GM18508 (cell line): Measurements from ENCODE around the gene FOXE1.

ENCODE experiments used
- ATAC-seq: cut with Tn5 transposase; IDR thresholded peaks from one replicate; pipeline ENCODE4 v1.9.1; 2021; ENCODE audit warnings: moderate number of reproducible peaks; ENCODE audit not compliant: insufficient read depth, unreplicated experiment

FOXE1 gene

DNA sequence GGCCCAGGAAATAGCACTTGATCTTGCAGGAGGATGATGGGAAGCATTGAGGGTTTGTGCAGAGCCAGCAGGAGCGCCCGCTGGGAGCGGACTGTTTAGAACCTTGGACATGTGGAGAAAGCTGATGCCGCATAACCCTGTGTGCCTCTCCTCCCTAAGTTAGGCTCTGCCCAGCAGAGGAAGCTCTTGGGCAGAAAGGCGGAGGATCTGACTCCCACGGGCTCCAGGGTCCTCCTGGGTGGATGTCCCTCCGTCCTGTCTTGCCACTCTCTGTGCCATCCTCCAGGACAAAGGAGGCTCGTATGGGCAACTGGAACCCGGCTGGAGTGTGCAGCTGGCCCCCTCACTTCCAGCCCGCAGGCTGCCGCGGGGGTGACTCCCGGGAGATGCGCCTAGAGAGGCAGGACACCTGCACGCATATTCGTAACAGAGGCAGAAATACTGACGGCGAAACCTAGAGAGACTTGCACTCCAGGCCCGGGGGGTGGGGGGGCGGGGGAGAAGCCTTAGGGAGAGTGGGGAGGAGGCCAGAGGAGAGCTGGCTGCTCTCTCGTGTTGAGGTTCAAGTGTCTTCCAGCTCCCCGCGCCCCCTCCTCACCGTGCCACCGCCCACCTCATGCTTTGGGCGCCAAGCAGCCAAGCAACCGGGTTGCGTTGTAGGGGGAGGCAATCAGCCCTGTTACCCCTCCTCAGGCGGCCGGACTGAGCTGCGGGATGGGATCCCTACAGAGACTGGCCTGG is 5.4 kb upstream of the FOXE1 start:
- ATAC-seq, result no peak

DNA sequence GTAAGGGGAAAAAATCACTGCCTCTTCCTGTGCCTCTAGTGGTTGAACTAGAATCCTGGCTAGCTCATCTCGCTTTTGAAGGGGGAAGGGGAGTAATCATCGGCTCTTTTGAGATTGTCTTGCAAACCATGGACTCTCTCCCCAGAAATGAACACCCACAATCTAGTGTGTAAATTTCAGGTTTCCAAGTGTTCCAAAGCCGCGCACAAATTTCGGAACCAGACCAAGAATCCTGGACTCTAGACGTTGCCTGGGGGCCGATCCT is 4.9 kb upstream of the FOXE1 start:
- ATAC-seq, result no peak

- ATAC-seq, result no peak
Observed at GRCh38 chr9:97848480-97849237, 4.4 kb upstream of the FOXE1 start.

- ATAC-seq, result no peak
Observed at GRCh38 chr9:97849980-97850379, 3.0 kb upstream of the FOXE1 start.

DNA sequence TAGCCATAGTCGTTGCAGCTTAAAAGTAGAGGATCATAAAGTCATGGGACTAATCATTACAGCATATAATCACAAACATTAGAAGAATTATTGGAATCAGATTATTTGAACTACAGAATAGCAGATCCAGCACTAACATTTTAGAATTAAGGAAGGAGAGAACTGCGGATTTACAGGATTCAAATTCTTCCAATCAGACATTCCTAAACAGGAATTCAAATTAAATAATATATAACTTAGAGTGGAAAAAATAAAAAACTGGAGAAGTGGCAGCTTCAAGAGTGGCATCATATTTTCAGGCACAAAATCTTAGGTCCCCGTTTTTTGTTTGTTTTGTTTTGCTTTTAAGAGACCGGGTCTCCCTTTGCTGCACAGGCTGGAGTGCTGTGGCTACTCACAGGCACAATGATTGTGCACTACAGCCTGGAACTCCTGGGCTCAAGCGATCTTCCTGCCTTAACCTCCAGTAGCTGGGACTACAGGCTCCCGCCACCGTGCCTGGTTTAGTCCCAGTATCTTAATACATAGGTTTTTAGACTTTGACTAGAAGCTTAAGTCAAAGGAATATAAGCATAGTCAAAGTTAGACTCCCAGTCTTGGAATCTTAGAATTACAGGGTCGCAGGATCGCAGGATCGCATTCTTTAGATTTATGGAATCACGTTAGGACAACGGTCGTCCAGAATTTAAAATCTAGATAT is 2.1 kb upstream of the FOXE1 start:
- no peak for ATAC-seq

- no peak for ATAC-seq
Observed at GRCh38 chr9:97851446-97851883, 1.6 kb upstream of the FOXE1 start.

DNA sequence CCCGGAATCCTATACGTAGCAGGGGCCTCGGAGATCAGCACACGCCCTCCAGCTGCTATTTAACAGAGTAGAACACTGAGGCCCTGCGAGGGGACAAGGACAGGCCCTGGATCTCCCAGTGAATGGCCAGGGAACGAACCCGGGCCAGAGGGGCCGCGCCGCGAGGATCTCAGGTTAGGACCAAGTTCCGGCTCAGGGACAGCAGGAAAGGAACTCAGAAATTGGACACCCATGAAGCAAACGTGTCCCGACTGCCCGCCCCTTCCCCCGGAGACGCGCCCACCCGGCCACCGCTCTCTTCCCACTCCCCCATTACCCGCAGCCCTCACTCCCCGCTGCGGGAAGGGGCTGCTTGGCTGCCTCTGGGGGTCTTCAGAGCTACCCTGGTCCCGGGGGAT is 1.0 kb upstream of the FOXE1 start:
- ATAC-seq, result no peak

GRCh38 chr9:97852399-97853055 is 499 bp upstream of the FOXE1 start:
- no peak for ATAC-seq

DNA sequence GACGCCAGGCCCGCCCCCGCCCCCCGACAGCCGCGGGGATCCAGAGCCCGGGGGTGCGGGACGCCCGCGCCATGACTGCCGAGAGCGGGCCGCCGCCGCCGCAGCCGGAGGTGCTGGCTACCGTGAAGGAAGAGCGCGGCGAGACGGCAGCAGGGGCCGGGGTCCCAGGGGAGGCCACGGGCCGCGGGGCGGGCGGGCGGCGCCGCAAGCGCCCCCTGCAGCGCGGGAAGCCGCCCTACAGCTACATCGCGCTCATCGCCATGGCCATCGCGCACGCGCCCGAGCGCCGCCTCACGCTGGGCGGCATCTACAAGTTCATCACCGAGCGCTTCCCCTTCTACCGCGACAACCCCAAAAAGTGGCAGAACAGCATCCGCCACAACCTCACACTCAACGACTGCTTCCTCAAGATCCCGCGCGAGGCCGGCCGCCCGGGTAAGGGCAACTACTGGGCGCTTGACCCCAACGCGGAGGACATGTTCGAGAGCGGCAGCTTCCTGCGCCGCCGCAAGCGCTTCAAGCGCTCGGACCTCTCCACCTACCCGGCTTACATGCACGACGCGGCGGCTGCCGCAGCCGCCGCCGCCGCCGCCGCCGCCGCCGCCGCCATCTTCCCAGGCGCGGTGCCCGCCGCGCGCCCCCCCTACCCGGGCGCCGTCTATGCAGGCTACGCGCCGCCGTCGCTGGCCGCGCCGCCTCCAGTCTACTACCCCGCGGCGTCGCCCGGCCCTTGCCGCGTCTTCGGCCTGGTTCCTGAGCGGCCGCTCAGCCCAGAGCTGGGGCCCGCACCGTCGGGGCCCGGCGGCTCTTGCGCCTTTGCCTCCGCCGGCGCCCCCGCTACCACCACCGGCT is 1.0 kb downstream of the FOXE1 start:
- ATAC-seq, result no peak

- ATAC-seq, result no peak
Observed at GRCh38 chr9:97854696-97855485, 1.9 kb downstream of the FOXE1 start.

DNA sequence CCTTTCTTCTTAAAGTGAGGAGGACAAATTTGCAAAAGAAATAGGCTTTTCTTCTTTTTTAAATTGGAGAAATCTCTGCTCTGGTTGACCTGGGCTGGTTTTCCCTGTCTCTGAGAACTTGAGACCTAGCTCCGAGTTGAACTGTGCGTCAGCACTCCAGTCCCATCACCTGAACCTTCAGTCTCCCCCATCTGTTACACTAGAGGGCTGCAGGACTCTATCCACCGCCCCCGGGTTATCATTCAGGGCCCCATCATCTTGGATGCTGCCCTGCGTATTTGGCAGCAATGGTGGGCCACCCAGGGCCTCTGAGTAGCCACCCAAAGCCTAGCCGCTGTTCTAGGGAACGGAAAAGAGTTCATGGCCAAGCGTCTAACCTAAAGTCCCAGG is 2.5 kb downstream of the FOXE1 start:
- ATAC-seq, result no peak

DNA sequence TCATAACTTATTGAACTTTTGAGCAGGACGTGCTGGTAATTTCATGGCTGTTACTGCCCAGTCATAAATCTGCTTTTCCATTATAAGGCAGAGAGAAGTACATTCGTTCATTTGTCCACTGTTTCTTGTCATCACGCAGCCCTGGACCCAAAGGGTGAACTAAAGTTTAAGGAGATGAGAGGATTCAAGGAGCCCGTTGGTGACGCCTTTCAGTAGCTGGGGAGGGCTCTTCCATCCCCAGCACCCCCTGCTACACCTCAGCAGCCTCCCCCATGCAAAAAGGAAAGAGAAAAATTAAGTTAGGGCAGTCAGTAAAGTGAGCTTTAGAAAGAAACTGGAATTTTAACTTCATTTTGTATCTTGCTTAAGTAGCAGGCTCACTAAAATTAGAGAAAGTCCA is 2.9 kb downstream of the FOXE1 start:
- no peak for ATAC-seq

DNA sequence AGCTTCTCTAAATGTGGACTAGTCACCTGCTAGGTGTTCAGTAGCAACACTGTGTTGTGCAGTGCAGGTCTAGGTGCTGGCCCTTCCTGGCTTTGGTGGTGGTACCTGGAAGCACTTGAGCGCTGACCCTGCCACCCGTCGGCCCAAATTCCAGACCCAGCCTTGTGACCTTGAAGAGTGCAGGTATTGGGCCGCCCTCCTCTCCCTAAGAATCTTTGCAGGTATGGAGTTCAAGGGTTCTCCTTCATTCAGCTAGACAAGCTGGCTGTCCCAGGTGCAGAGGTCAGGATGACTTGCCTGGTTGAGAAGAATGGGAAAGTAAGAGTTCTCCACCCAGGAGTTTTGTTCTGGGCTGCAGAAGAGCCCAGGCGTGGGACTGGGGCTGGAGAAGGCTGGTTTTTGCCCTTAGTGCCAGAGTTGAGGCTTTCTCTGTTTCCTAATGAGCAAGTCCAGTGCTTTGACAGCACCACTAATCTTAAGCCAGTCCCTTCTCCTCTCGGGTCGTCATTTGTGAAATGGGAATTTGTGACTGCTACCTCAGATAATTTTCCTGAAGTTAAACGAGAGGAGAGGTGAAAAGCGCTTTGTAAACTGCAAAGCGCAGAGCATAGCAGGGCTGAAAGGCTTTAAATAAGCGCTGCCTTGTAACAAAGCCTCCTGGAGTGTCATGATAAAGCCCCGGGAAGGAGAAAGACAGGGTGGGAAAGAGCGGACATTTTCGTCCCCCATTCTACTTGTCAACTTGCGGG is 4.0 kb downstream of the FOXE1 start:
- no peak for ATAC-seq

DNA sequence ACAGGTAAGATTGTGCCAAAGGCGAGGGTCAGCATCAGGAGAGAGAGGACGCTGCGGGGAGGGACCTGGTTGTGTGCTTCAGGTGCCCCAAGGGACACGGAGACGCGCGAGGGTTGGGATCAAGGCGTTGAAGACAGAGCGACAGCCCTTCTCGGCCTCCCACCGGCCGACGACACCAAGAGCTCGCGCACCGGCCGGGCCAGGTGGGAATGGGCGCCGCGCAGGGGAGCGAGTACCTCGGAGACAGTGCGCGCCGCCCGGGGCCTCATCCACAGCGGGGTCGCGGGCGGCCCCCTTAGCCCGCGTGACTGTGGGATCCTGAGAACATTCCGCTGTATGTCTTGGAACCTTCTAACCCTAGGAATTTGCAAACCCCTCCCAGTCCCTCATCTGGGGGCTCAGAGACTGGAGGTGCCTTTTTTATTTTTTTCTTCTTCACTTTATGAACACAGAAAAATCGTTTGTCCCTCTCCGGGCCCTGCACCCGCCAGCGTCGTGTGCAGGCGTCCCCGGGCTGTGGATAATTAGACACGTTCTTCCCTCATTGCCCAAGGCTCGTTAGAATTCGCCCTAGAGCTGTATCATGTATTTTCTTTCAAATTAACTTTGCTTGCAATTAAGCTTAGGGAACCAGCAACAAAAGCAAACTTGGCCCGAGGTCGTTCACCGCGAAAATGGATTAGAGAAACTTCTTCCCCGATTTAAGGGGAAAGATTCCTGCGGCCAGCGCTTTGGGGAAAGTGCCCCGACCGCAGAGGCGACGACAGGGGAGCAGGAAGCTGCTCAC is 4.8 kb downstream of the FOXE1 start:
- no peak for ATAC-seq

GRCh38 chr9:97858393-97858713 is 5.3 kb downstream of the FOXE1 start:
- no peak for ATAC-seq

- ATAC-seq, result no peak
Observed at GRCh38 chr9:97858826-97859225, 5.8 kb downstream of the FOXE1 start.

DNA sequence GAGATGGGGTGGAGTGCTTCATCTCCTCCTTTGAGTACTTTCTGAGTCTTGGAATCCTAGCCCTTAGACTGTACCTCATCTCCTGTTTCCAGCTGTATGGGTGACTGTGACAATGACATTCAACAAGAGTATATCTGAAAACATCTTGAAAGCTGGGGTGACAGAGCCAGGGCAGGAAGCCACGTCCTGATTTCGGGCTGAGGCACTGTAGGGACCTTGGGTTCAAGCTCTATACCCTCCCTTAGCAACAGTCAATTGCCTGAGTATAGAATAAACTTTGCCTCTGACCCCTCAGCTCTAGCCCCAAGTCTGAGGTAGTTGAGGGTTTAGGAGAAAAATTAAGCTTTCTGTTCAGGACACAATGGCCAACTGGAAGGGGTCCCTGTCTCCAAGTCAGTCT is 6.3 kb downstream of the FOXE1 start:
- ATAC-seq, result no peak
